OCI-LY7 (cell line): ENCODE results near the gene SOBP. TPM values are rescaled to one million over a fixed set of nuclear protein-coding genes. Genes with fewer than 3 reads are reported as not detected.
A peak's percentile ranks its signal among the peaks of the same experiment; 100 is the strongest.

ENCODE experiments used
- BruUV-seq: library from RNA; stranded (reverse); fragments of 400-500 nt; replicated peaks from 2 replicates; lab custom pipeline; 2021; lab: Mats Ljungman, UMichigan
- CTCF ChIA-PET: fragments of 300-600 bp; sonication (Branson Sonifier 250); formaldehyde crosslinking; loops from one replicate; lab custom pipeline; 2022; ENCODE audit warnings: antibody characterized with exemption; ENCODE audit not compliant: unreplicated experiment; lab: Charles Lee
- POLR2A ChIA-PET: fragments of 300-600 bp; sonication (Branson Sonifier 250); formaldehyde crosslinking; loops from one replicate; lab custom pipeline; 2022; ENCODE audit warnings: antibody characterized with exemption; lab: Charles Lee
- DNase-seq: peaks from one replicate; pipeline ENCODE4 v3.0.0-alpha.2; 2015; ENCODE audit warnings: low spot score
- H2AFZ ChIP-seq: fragments of 200-600 bp; sonication (generic), shearing (Covaris generic); 2 replicates; pipeline ENCODE4 v1.6.1; 2014; ENCODE audit warnings: mild to moderate bottlenecking, antibody characterized with exemption, low read length, moderate library complexity
- H3K27ac ChIP-seq: fragments of 200-600 bp; sonication (generic); 2 replicates; pipeline ENCODE4 v1.5.1; 2014; ENCODE audit warnings: mixed run types, low read depth, mild to moderate bottlenecking, moderate library complexity, low read length, inconsistent platforms; ENCODE audit not compliant: poor library complexity, severe bottlenecking
- H3K36me3 ChIP-seq: fragments of 200-600 bp; sonication (generic); 2 replicates; pipeline ENCODE4 v1.6.1; 2014; ENCODE audit warnings: mild to moderate bottlenecking, antibody characterized with exemption, low read length, moderate library complexity, mixed read lengths; ENCODE audit not compliant: insufficient read depth
- H3K4me1 ChIP-seq: fragments of 200-600 bp; sonication (generic); 2 replicates; pipeline ENCODE4 v1.5.1; 2014; ENCODE audit warnings: mild to moderate bottlenecking, low read length; ENCODE audit not compliant: insufficient read depth, poor library complexity, severe bottlenecking
- H3K4me2 ChIP-seq: fragments of 200-600 bp; sonication (generic); 2 replicates; pipeline ENCODE4 v1.6.1; 2014; ENCODE audit warnings: mild to moderate bottlenecking, low read length
- H3K4me3 ChIP-seq: fragments of 200-600 bp; sonication (generic); 2 replicates; pipeline ENCODE4 v1.5.1; 2014; ENCODE audit warnings: mild to moderate bottlenecking, low read depth, low read length; ENCODE audit not compliant: poor library complexity, severe bottlenecking
- H3K79me2 ChIP-seq: fragments of 200-600 bp; sonication (generic); 2 replicates; pipeline ENCODE4 v1.6.1; 2016; ENCODE audit warnings: low read depth, mild to moderate bottlenecking, low read length, moderate library complexity, mixed read lengths; ENCODE audit not compliant: insufficient read depth
- H3K9me2 ChIP-seq: fragments of 200-600 bp; sonication (generic); 2 replicates; pipeline ENCODE4 v1.6.1; 2016; ENCODE audit warnings: mild to moderate bottlenecking, low read length, mixed read lengths; ENCODE audit not compliant: insufficient read depth
- H3K9me3 ChIP-seq: fragments of 200-600 bp; sonication (generic); 2 replicates; pipeline ENCODE4 v1.6.1; 2014; ENCODE audit warnings: mild to moderate bottlenecking, mixed run types, low read length, mixed read lengths
- H4K20me1 ChIP-seq: fragments of 200-600 bp; sonication (generic); 2 replicates; pipeline ENCODE4 v1.6.1; 2014; ENCODE audit warnings: mild to moderate bottlenecking, antibody characterized with exemption, low read length, moderate library complexity, mixed read lengths; ENCODE audit not compliant: insufficient read depth
- EZH2phosphoT487 ChIP-seq: fragments of 200-600 bp; sonication (generic); IDR thresholded peaks from 2 replicates; pipeline ENCODE4 v1.6.1; 2018; ENCODE audit warnings: low read depth, borderline replicate concordance, mild to moderate bottlenecking, mixed run types, antibody characterized with exemption, low read length, moderate library complexity, mixed read lengths
- intact Hi-C: fragments of 100-400 bp; cut with micrococcal nuclease; formaldehyde crosslinking; loops from one replicate; pipeline ENCODE4 v1.10.0; 2022; ENCODE audit not compliant: unreplicated experiment
- total RNA-seq, 2 experiments: library from RNA; depleted of rRNA in 1 of 2; stranded (reverse); fragments of >200 nt in 1 of 2; shearing (Covaris generic) in 1 of 2; gene quantifications; 2 replicates each; pipeline ENCODE4 v1.2.3, GENCODE V29; 2014 to 2022
- TF ChIP-seq, protein P1 (sequence below): fragments of 200-600 bp; sonication (generic); conservative IDR thresholded peaks from 2 replicates; pipeline ENCODE4 v1.5.1; 2014; ENCODE audit warnings: mild to moderate bottlenecking, antibody characterized with exemption, low read length, moderate library complexity, mixed read lengths

SOBP gene
- total RNA-seq, 2 experiments from 2014 or later = 21.5 to 29.4 TPM

- H3K27ac ChIP-seq = peak overlapping the region; percentile 92
- no TSS peak for BruUV-seq
- intact Hi-C loops = loop anchor here (5.0 kb wide), 1 partner anchor 104 kb away; no protein-coding TSS in a partner anchor
- H3K9me2 ChIP-seq = no peaks in the 10 kb centered on the region
- H3K4me3 ChIP-seq = no peak overlapping the region
- H2AFZ ChIP-seq = no peak overlapping the region
- ChIA-PET POLR2A (interaction anchor here (1.2 to 10.0 kb wide), 5 partner anchors 12 to 150 kb away, joined by 5 to 89 read pairs (median 25); partner anchors contain the start of gene SOBP), CTCF (interaction anchor here (1.8 kb wide), 1 partner anchor 12 kb away, joined by 4 read pairs; no protein-coding TSS in a partner anchor)
- TF ChIP-seq, protein P1, sequence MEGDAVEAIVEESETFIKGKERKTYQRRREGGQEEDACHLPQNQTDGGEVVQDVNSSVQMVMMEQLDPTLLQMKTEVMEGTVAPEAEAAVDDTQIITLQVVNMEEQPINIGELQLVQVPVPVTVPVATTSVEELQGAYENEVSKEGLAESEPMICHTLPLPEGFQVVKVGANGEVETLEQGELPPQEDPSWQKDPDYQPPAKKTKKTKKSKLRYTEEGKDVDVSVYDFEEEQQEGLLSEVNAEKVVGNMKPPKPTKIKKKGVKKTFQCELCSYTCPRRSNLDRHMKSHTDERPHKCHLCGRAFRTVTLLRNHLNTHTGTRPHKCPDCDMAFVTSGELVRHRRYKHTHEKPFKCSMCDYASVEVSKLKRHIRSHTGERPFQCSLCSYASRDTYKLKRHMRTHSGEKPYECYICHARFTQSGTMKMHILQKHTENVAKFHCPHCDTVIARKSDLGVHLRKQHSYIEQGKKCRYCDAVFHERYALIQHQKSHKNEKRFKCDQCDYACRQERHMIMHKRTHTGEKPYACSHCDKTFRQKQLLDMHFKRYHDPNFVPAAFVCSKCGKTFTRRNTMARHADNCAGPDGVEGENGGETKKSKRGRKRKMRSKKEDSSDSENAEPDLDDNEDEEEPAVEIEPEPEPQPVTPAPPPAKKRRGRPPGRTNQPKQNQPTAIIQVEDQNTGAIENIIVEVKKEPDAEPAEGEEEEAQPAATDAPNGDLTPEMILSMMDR = no peak
- TF ChIP-seq EZH2phosphoT487 = no peak
- peaks cover 39% of the 10 kb centered on the region for H3K36me3 ChIP-seq
- H3K4me2 ChIP-seq = peak overlapping the region; percentile 81; the same call in 1 of the 2 replicates
- H4K20me1 ChIP-seq = no peaks in the 10 kb centered on the region
- no peak for DNase-seq
- H3K9me3 ChIP-seq = no peaks in the 10 kb centered on the region
- H3K4me1 ChIP-seq = peaks cover 67% of the 10 kb centered on the region
- peaks cover 9% of the 10 kb centered on the region; the same call in 1 of the 2 replicates for H3K79me2 ChIP-seq
Measured at GRCh38 chr6:107641071-107641470, 151.2 kb downstream of the SOBP start.

- H3K4me2 ChIP-seq = peak overlapping the region; percentile 81
Measured at GRCh38 chr6:107641500-107641941, 151.6 kb downstream of the SOBP start.

More at GRCh38 chr6:107641500-107641941, 151.6 kb downstream of the SOBP start:
- H3K27ac ChIP-seq = peak overlapping the region; percentile 92
- H3K9me3 ChIP-seq = no peaks in the 10 kb centered on the region
- H2AFZ ChIP-seq = no peak overlapping the region
- peaks cover 39% of the 10 kb centered on the region for H3K36me3 ChIP-seq
- no peak for TF ChIP-seq EZH2phosphoT487
- TF ChIP-seq, protein P1 = no peak
- CTCF ChIA-PET = interaction anchor here (1.3 to 1.8 kb wide), 2 partner anchors 13 to 16 kb away, joined by 3 to 4 read pairs; no protein-coding TSS in a partner anchor
- BruUV-seq = no TSS peak
- no peaks in the 10 kb centered on the region for H4K20me1 ChIP-seq
- no peak overlapping the region for H3K4me3 ChIP-seq
- intact Hi-C loops = loop anchor here (5.0 kb wide), 1 partner anchor 104 kb away; no protein-coding TSS in a partner anchor
- H3K4me1 ChIP-seq = peaks cover 67% of the 10 kb centered on the region
- peaks cover 9% of the 10 kb centered on the region; the same call in 1 of the 2 replicates for H3K79me2 ChIP-seq
- DNase-seq = no peak
- POLR2A ChIA-PET = interaction anchor here (1.2 to 10.0 kb wide), 5 partner anchors 12 to 151 kb away, joined by 5 to 89 read pairs (median 25); partner anchors contain the start of gene SOBP
- H3K9me2 ChIP-seq = no peaks in the 10 kb centered on the region
